Colon (tissue), 2 donors: ENCODE measurements around the gene ELFN2.
"Not testable (repeated sequence)": the region's sequence is repeated elsewhere in the genome, so short reads cannot be mapped to it uniquely, and the experiment has no call there.

ENCODE experiments used
- FAIRE-seq: peaks from 2 replicates; lab custom pipeline; 2012; peaks lifted over from hg19 to GRCh38; lab: Jason Lieb, UNC
- donor health status: control.
- donor health status: control.

ELFN2 gene

GRCh38 chr22:37410174-37411055, 16.9 kb downstream of the ELFN2 start:
- no peak for FAIRE-seq

- FAIRE-seq = no peak
These were observed 17.7 kb downstream of the ELFN2 start for GRCh38 chr22:37409459-37410050.

GRCh38 chr22:37409031-37409430, 18.2 kb downstream of the ELFN2 start:
- FAIRE-seq = no peak

- FAIRE-seq = no peak
These were observed 19.4 kb downstream of the ELFN2 start for GRCh38 chr22:37407856-37408255.

- FAIRE-seq = no peak
These were observed 20.6 kb downstream of the ELFN2 start for GRCh38 chr22:37406441-37407235.

- no peak for FAIRE-seq
These were observed 23.2 kb downstream of the ELFN2 start for GRCh38 chr22:37404091-37404490.

- no peak for FAIRE-seq
These were observed 23.9 kb downstream of the ELFN2 start for GRCh38 chr22:37403267-37403960.

- no peak for FAIRE-seq
These were observed 25.1 kb downstream of the ELFN2 start for GRCh38 chr22:37402184-37402506.

- FAIRE-seq = no peak
These were observed 25.7 kb downstream of the ELFN2 start for GRCh38 chr22:37401401-37402183.

GRCh38 chr22:37400719-37401118, 26.6 kb downstream of the ELFN2 start:
- FAIRE-seq = no peak

GRCh38 chr22:37399457-37399856, 27.8 kb downstream of the ELFN2 start:
- FAIRE-seq = not testable (repeated sequence)

- no peak for FAIRE-seq
These were observed 30.1 kb downstream of the ELFN2 start for GRCh38 chr22:37397226-37397625.

GRCh38 chr22:37396488-37397084, 30.7 kb downstream of the ELFN2 start:
- no peak for FAIRE-seq

GRCh38 chr22:37394341-37394740, 32.9 kb downstream of the ELFN2 start:
- no peak for FAIRE-seq

GRCh38 chr22:37393746-37394145, 33.5 kb downstream of the ELFN2 start:
- FAIRE-seq = no peak

- FAIRE-seq = no peak
These were observed 34.5 kb downstream of the ELFN2 start for GRCh38 chr22:37392721-37393328.

- FAIRE-seq = no peak
These were observed 35.6 kb downstream of the ELFN2 start for GRCh38 chr22:37391702-37392101.

- FAIRE-seq = no peak
These were observed 37.2 kb downstream of the ELFN2 start for GRCh38 chr22:37390075-37390474.

- FAIRE-seq = no peak
These were observed 38.7 kb downstream of the ELFN2 start for GRCh38 chr22:37388538-37388937.

- FAIRE-seq = no peak
These were observed 39.5 kb downstream of the ELFN2 start for GRCh38 chr22:37387793-37388192.

- no peak for FAIRE-seq
These were observed 40.8 kb downstream of the ELFN2 start for GRCh38 chr22:37386441-37386840.
